ENCODE results near the gene TMEM212. TPM values are rescaled to one million over a fixed set of nuclear protein-coding genes. Genes with fewer than 3 reads are reported as not detected.

TMEM212 gene
- total RNA-seq, 6 donors from 2014 or later: 0.11 to 20.8 (median 3.7) TPM

DNA sequence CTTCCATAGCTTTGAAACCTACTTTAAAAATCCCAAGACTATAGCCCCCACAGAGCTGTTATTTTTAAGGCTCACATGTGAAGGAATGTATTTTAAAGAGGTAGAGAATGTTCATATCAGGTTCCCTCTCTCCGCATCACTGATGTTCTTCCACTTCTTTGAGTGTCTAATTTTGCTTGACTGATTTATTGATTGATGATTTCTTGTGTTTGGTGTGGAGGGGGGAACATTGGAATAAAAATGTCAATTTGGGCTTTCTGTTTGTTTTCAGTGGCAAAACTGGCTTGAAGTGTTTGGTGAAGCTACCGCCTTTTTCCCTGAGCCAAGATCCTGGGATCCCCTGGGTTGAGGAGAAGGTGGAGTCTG is 2.7 kb upstream of the TMEM212 start:
- no peaks in the 10 kb centered on the region for H3K27me3 ChIP-seq
- no peak for DNase-seq
- WGBS, 2 donors: 94 to 97% methylated on average over 2 of the region's 2 CpGs

DNA sequence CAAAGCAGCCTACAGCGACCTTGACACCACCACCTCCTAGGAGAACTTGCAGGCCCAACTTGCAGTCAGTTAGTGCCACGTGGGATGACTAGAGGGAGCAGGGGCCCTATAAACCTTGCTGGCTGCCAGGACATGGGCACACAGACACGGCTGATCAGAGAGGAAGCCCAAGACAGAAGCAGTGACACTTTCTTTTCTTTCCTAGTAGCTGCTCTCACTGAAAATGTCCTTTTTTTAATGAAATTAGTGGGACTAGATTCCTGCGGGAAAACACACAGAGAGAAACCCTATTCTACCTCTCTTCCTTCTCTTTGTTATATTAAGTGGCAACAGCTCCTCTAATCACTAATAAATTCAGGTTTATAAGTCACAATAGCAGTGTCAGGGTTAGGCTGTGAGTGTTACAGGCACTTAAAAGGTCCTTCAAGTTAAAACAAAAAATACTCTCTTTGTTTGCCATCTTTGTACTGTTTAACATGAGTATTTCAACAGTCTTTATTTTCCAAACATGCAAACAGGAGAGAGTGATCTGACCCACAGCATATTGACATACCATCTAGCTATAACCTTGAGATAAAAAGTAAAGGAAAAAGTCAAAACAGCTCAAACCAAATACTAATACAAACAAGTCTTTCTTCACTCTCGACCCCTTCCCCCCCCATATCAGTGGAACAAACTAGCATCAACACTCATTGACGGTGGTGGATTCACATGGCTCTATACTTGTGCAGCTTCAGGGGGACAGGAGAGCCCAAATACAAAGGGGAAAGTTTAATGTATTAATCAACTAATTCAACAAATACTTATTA is 2.1 kb upstream of the TMEM212 start:
- no peak overlapping the region for H3K27ac ChIP-seq
- H3K4me1 ChIP-seq: peaks cover 0 to 8% (median 6%) of the 10 kb centered on the region in 4 donors
- no peaks in the 10 kb centered on the region for H3K9me3 ChIP-seq
- H3K4me3 ChIP-seq: no peak overlapping the region
- no peaks in the 10 kb centered on the region for H3K36me3 ChIP-seq
- TF ChIP-seq POLR2AphosphoS5 (IDR thresholded peaks at IDR 0.05): no peak
- TF ChIP-seq POLR2A (IDR thresholded peaks at IDR 0.05): no peak
- TF ChIP-seq, protein P1, sequence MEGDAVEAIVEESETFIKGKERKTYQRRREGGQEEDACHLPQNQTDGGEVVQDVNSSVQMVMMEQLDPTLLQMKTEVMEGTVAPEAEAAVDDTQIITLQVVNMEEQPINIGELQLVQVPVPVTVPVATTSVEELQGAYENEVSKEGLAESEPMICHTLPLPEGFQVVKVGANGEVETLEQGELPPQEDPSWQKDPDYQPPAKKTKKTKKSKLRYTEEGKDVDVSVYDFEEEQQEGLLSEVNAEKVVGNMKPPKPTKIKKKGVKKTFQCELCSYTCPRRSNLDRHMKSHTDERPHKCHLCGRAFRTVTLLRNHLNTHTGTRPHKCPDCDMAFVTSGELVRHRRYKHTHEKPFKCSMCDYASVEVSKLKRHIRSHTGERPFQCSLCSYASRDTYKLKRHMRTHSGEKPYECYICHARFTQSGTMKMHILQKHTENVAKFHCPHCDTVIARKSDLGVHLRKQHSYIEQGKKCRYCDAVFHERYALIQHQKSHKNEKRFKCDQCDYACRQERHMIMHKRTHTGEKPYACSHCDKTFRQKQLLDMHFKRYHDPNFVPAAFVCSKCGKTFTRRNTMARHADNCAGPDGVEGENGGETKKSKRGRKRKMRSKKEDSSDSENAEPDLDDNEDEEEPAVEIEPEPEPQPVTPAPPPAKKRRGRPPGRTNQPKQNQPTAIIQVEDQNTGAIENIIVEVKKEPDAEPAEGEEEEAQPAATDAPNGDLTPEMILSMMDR (IDR thresholded peaks at IDR 0.05): no peak
- no peak for TF ChIP-seq EP300 (IDR thresholded peaks at IDR 0.05)
- DNase-seq (no peak), ATAC-seq (ENCODE audit: low FRiP score in 2 of 2) (no peak)
- no peaks in the 10 kb centered on the region for H3K27me3 ChIP-seq
- 65 to 68% methylated on average over 6 of the region's 6 CpGs for WGBS, 2 donors

More for the DNA sequence above, 2.7 kb upstream of the TMEM212 start:
- H3K36me3 ChIP-seq: no peaks in the 10 kb centered on the region
- no peak overlapping the region for H3K27ac ChIP-seq
- no peak for TF ChIP-seq POLR2AphosphoS5 (IDR thresholded peaks at IDR 0.05)
- no peak for TF ChIP-seq POLR2A (IDR thresholded peaks at IDR 0.05)
- TF ChIP-seq EP300 (IDR thresholded peaks at IDR 0.05): no peak
- TF ChIP-seq, protein P1 (IDR thresholded peaks at IDR 0.05): no peak
- no peak for ATAC-seq (ENCODE audit: low FRiP score in 2 of 2)
- H3K9me3 ChIP-seq: no peaks in the 10 kb centered on the region
- no peak overlapping the region for H3K4me3 ChIP-seq
- H3K4me1 ChIP-seq: peaks cover 0 to 8% (median 6%) of the 10 kb centered on the region in 4 donors

DNA sequence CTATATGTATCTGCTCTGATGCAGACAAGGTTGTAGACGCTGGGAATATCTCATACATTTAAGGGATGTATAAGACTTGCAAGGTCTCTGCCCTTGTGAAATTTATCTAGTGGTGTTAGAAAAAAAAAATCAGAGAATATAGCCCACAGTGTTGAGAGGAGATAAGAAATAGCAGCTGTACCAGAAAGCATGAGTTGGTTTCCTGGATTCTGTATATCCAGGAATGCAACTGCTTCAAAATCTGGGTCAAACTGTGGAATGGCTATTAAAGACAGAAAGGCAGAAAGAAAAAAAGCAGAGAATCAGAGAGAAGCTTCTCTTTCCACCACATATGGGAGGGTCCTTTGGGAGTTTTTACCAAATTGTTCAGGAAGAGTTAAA is 1.5 kb upstream of the TMEM212 start:
- no peak overlapping the region for H3K27ac ChIP-seq
- H3K4me3 ChIP-seq: no peak overlapping the region
- H3K27me3 ChIP-seq: no peaks in the 10 kb centered on the region
- TF ChIP-seq POLR2A (IDR thresholded peaks at IDR 0.05) (no peak), EP300 (IDR thresholded peaks at IDR 0.05) (no peak), POLR2AphosphoS5 (IDR thresholded peaks at IDR 0.05) (no peak)
- TF ChIP-seq, protein P1 (IDR thresholded peaks at IDR 0.05): no peak
- no peaks in the 10 kb centered on the region for H3K9me3 ChIP-seq
- no peaks in the 10 kb centered on the region for H3K36me3 ChIP-seq
- 79 to 85% methylated on average over 1 of the region's 1 CpG for WGBS, 2 donors
- ATAC-seq (ENCODE audit: low FRiP score in 2 of 2) (no peak), DNase-seq (no peak)
- peaks cover 0 to 8% (median 6%) of the 10 kb centered on the region in 4 donors for H3K4me1 ChIP-seq

DNA sequence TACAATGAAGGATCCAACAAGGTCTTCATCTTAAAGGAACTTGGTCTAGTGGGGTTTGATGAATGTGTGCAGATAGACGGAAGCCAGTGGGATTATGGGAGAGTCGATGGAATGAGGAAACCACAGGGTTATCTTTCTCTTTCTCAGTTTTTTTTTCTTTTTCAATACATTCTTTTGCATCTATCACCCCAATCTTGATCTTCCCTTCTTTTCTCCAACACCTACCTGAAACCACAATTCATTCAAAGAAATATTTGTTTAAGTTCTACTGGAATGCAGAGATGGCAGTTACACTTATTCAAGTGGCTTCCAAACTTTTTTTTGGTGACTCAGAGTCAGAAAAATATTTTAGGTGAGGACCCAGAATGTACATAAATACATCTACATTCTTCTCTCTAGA is 1.7 kb downstream of the TMEM212 start:
- Histone ChIP-seq H3K4me1 (peaks cover 0 to 7% (median 0%) of the 10 kb centered on the region in 4 donors), H3K27me3 (no peaks in the 10 kb centered on the region), H3K36me3 (no peaks in the 10 kb centered on the region), H3K27ac (no peak overlapping the region), H3K9me3 (no peaks in the 10 kb centered on the region), H3K4me3 (no peak overlapping the region)
- ATAC-seq (ENCODE audit: low FRiP score in 2 of 2) (no peak), DNase-seq (no peak)
- TF ChIP-seq, protein P1 (IDR thresholded peaks at IDR 0.05): no peak
- TF ChIP-seq POLR2A (IDR thresholded peaks at IDR 0.05) (no peak), EP300 (IDR thresholded peaks at IDR 0.05) (no peak), POLR2AphosphoS5 (IDR thresholded peaks at IDR 0.05) (no peak)
- WGBS, 2 donors: 80 to 88% methylated on average over 2 of the region's 2 CpGs
